Vagina (tissue), 2 donors: ENCODE results near the gene KRT33A. TPM values are rescaled to one million over a fixed set of nuclear protein-coding genes. Genes with fewer than 3 reads are reported as not detected.

ENCODE experiments used
- DNase-seq, 2 donors: peaks; one replicate each; pipeline ENCODE4 v3.0.0-alpha.2; 2017; ENCODE audit errors: extremely low spot score in 2 of 2
- H3K27ac ChIP-seq: fragments of 200-600 bp; sonication (generic); one replicate; pipeline ENCODE4 v1.5.1; 2019
- H3K27me3 ChIP-seq: fragments of 200-600 bp; sonication (generic); one replicate; pipeline ENCODE4 v1.5.1; 2019
- H3K36me3 ChIP-seq, 2 donors: fragments of 200-600 bp; sonication (generic); one replicate each; pipeline ENCODE4 v1.5.1; 2017 to 2019
- H3K4me1 ChIP-seq: fragments of 200-600 bp; sonication (generic); one replicate; pipeline ENCODE4 v1.5.1; 2019
- H3K4me3 ChIP-seq, 2 donors: fragments of 200-600 bp; sonication (generic); 1 replicate in 1 of 2; 2 replicates in 1 of 2; pipeline ENCODE4 v1.5.1; 2016 to 2019
- H3K9me3 ChIP-seq: fragments of 200-600 bp; sonication (generic); one replicate; pipeline ENCODE4 v1.5.1; 2019
- POLR2A ChIP-seq, 2 donors: fragments of 450-650 bp; IDR thresholded peaks; one replicate each; pipeline ENCODE4 v1.6.1; 2017; ENCODE audit warnings: antibody characterized with exemption in 2 of 2, mild to moderate bottlenecking in 2 of 2, moderate library complexity in 2 of 2
- POLR2AphosphoS5 ChIP-seq, 2 donors: sonication (generic); formaldehyde crosslinking; IDR thresholded peaks; one replicate each; pipeline ENCODE4 v1.9.0; 2017; ENCODE audit warnings: antibody characterized with exemption in 2 of 2, mild to moderate bottlenecking in 2 of 2, low read depth in 1 of 2; ENCODE audit not compliant: insufficient read depth in 1 of 2
- intact Hi-C: fragments of 100-400 bp; cut with DNase I; formaldehyde crosslinking; loops from one replicate; pipeline ENCODE4 v1.15.1; 2023
- total RNA-seq: library from RNA; depleted of rRNA; stranded (reverse); fragments of >200 nt; gene quantifications from one replicate; pipeline ENCODE4 v1.2.3, GENCODE V29; 2016
- TF ChIP-seq, protein P1 (sequence below), 3 experiments: fragments of 450-650 bp in 2 of 3; fragments of 200-600 bp in 1 of 3; sonication (generic) in 1 of 3; IDR thresholded peaks; one replicate each; pipeline ENCODE4 v1.5.1; 2017 to 2019; ENCODE audit warnings: antibody characterized with exemption in 3 of 3, mild to moderate bottlenecking in 2 of 3, moderate library complexity in 2 of 3

Gene KRT33A
- total RNA-seq, 1 donor from 2014 or later = 1.5 TPM

GRCh38 chr17:41363881-41364280 lies 13.3 kb upstream of the KRT33A start:
- Histone ChIP-seq H3K4me1 (peaks cover 14% of the 10 kb centered on the region), H3K9me3 (no peaks in the 10 kb centered on the region), H3K27me3 (no peaks in the 10 kb centered on the region), H3K27ac (no peak overlapping the region), H3K4me3 (no peak overlapping the region), H3K36me3 (no peaks in the 10 kb centered on the region)
- no peak for DNase-seq
- intact Hi-C loops = no loop called here
- TF ChIP-seq, protein P1, sequence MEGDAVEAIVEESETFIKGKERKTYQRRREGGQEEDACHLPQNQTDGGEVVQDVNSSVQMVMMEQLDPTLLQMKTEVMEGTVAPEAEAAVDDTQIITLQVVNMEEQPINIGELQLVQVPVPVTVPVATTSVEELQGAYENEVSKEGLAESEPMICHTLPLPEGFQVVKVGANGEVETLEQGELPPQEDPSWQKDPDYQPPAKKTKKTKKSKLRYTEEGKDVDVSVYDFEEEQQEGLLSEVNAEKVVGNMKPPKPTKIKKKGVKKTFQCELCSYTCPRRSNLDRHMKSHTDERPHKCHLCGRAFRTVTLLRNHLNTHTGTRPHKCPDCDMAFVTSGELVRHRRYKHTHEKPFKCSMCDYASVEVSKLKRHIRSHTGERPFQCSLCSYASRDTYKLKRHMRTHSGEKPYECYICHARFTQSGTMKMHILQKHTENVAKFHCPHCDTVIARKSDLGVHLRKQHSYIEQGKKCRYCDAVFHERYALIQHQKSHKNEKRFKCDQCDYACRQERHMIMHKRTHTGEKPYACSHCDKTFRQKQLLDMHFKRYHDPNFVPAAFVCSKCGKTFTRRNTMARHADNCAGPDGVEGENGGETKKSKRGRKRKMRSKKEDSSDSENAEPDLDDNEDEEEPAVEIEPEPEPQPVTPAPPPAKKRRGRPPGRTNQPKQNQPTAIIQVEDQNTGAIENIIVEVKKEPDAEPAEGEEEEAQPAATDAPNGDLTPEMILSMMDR (IDR thresholded peaks at IDR 0.05) = no peak
- TF ChIP-seq POLR2A (IDR thresholded peaks at IDR 0.05) (no peak), POLR2AphosphoS5 (IDR thresholded peaks at IDR 0.05; ENCODE audit: insufficient read depth in 1 of 2, low read depth in 1 of 2) (no peak)

DNA sequence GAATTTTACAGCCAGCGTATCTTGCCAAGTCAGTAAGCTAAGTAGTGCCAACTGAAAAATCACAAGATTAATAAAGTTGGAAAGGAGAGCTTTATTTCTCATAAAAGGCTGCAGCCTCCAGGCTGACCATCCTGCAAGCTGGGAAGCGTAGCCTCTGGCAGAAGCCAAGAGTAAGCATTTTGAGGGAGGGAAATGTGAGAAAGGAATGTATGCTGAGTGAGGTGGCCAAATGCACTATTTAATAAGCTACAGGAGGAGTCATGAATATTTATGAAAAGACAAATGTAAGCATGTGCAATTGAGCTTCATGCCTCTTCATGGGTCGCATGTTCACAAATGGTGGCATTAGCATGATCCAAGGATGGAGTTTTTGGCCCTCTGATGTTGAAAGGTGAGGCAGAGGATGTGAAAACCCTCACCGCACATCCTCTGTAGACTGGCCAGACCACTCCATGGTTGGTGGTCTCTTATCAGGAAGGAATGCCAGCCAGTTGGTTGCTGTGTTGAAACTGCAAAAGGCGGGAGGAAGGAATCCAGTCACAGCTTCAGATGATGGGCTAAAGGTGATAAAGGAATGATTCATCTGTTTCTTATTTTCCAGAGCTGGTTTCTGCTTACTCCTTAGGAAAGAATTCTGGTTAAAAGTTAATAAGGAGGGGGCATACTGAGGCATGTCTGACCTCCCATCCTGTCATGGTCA lies 9.8 kb upstream of the KRT33A start:
- H3K4me3 ChIP-seq = no peak overlapping the region
- H3K9me3 ChIP-seq = no peaks in the 10 kb centered on the region
- no peaks in the 10 kb centered on the region for H3K4me1 ChIP-seq
- intact Hi-C loops = no loop called here
- DNase-seq = no peak
- H3K27me3 ChIP-seq = no peaks in the 10 kb centered on the region
- no peaks in the 10 kb centered on the region for H3K36me3 ChIP-seq
- no peak overlapping the region for H3K27ac ChIP-seq
- TF ChIP-seq POLR2A (IDR thresholded peaks at IDR 0.05) (no peak), POLR2AphosphoS5 (IDR thresholded peaks at IDR 0.05; ENCODE audit: insufficient read depth in 1 of 2, low read depth in 1 of 2) (no peak)
- TF ChIP-seq, protein P1 (IDR thresholded peaks at IDR 0.05) = no peak

GRCh38 chr17:41354536-41354935 lies 3.9 kb upstream of the KRT33A start:
- H3K9me3 ChIP-seq = no peaks in the 10 kb centered on the region
- TF ChIP-seq, protein P1 (IDR thresholded peaks at IDR 0.05) = no peak
- TF ChIP-seq POLR2A (IDR thresholded peaks at IDR 0.05) (no peak), POLR2AphosphoS5 (IDR thresholded peaks at IDR 0.05; ENCODE audit: insufficient read depth in 1 of 2, low read depth in 1 of 2) (no peak)
- no peak overlapping the region for H3K4me3 ChIP-seq
- no peak overlapping the region for H3K27ac ChIP-seq
- no peaks in the 10 kb centered on the region for H3K36me3 ChIP-seq
- intact Hi-C loops = no loop called here
- no peaks in the 10 kb centered on the region for H3K4me1 ChIP-seq
- H3K27me3 ChIP-seq = no peaks in the 10 kb centered on the region
- DNase-seq = no peak

DNA sequence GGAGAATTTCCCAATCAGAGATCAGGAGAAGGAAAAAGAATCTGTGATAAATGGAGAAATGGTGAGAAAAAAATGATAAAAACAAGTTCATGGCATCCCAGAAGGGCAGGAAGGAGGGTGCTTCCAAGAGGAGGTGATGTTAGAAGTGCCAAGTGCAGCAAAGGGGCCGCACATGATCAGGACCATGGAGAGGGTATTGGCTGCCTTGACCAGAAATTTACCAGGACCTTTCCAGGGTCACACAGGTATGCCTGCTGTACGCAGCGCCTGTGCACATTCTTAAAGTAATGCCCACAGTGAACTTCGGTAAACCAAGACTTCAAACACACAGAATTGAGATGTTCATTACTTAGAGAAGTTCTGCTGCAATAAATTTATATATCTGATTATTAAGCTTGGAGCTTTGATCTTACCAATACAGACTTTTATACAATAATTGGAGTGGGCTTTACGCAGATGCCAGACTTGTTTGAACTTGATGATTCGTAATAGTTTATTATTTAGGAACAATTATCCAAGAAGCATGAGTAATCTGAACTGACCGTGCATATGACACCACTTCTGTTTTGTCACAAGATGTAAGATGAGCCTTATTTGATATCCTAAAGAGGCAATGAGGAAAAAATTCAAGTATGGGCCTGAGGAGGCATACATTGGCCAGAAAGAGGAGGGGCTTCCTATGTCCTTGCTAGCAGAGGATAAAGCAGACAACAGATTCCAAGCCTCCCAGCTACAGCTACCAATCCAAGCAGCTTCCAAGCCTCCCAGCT lies 2.2 kb upstream of the KRT33A start:
- Histone ChIP-seq H3K9me3 (no peaks in the 10 kb centered on the region), H3K4me1 (peaks cover 5% of the 10 kb centered on the region)
- intact Hi-C loops = no loop called here

DNA sequence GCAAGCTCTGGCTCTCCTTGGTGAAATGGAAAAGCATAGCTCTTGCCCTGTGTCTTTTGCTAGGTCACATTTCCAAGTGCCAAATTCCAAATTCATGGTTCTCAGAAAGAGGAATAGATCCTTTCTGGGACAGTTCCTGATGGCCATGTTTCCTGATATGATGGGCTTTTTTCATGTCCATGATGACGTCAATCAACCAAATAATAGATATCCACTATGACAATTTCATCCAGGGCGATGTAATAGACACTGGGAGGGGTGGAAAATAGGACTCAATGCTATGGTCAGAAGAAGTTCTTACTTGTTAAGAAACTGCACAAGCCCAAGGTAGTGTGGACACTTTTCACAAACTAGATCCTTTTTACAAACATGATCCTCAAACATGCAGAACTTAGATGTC lies 549 bp upstream of the KRT33A start:
- Histone ChIP-seq H3K9me3 (no peaks in the 10 kb centered on the region), H3K27me3 (no peaks in the 10 kb centered on the region), H3K36me3 (no peaks in the 10 kb centered on the region), H3K4me1 (peaks cover 5% of the 10 kb centered on the region), H3K27ac (no peak overlapping the region), H3K4me3 (no peak overlapping the region)
- no peak for TF ChIP-seq POLR2AphosphoS5 (IDR thresholded peaks at IDR 0.05; ENCODE audit: insufficient read depth in 1 of 2, low read depth in 1 of 2)
- TF ChIP-seq, protein P1 (IDR thresholded peaks at IDR 0.05) = no peak
- TF ChIP-seq POLR2A (IDR thresholded peaks at IDR 0.05) = no peak
- intact Hi-C loops = no loop called here
- DNase-seq = no peak

More for the DNA sequence above, 2.2 kb upstream of the KRT33A start:
- Histone ChIP-seq H3K36me3 (no peaks in the 10 kb centered on the region), H3K27ac (no peak overlapping the region), H3K4me3 (no peak overlapping the region), H3K27me3 (no peaks in the 10 kb centered on the region)
- no peak for TF ChIP-seq POLR2AphosphoS5 (IDR thresholded peaks at IDR 0.05; ENCODE audit: insufficient read depth in 1 of 2, low read depth in 1 of 2)
- no peak for TF ChIP-seq POLR2A (IDR thresholded peaks at IDR 0.05)
- no peak for DNase-seq
